Type B pancreatic cell (in vitro differentiated cells): Measurements from ENCODE around the gene DGLUCY. TPM values are rescaled to one million over a fixed set of nuclear protein-coding genes. Genes with fewer than 3 reads are reported as not detected.
"Not testable (repeated sequence)": the region's sequence is repeated elsewhere in the genome, so short reads cannot be mapped to it uniquely, and the experiment has no call there.

Experiments
- DNase-seq: peaks from one replicate; pipeline ENCODE4 v3.0.0; 2021; ENCODE audit warnings: mixed read lengths; ENCODE audit not compliant: unreplicated experiment; ENCODE audit errors: extremely low spot score
- H3K27ac Mint-ChIP-seq: 2 replicates; pipeline ENCODE4 v1.8.0; 2021; ENCODE audit warnings: mild to moderate bottlenecking, mixed read lengths
- H3K27me3 Mint-ChIP-seq: 2 replicates; pipeline ENCODE4 v1.8.0; 2021; ENCODE audit warnings: mixed read lengths
- H3K36me3 Mint-ChIP-seq: 2 replicates; pipeline ENCODE4 v1.8.0; 2021; ENCODE audit warnings: mixed read lengths
- H3K4me1 Mint-ChIP-seq: one replicate; pipeline ENCODE4 v1.8.0; 2021; ENCODE audit warnings: mixed read lengths; ENCODE audit not compliant: unreplicated experiment
- H3K4me3 Mint-ChIP-seq: 2 replicates; pipeline ENCODE4 v1.8.0; 2021; ENCODE audit warnings: mild to moderate bottlenecking, mixed read lengths
- H3K9me3 Mint-ChIP-seq: 2 replicates; pipeline ENCODE4 v1.8.0; 2021; ENCODE audit warnings: mixed read lengths
- CTCF ChIP-seq: fragments of 200-600 bp; sonication (generic); conservative IDR thresholded peaks from 2 replicates; pipeline ENCODE4 v1.5.0; 2021; ENCODE audit warnings: antibody characterized with exemption, mild to moderate bottlenecking
- total RNA-seq: library from RNA; stranded (reverse); gene quantifications from 2 replicates; pipeline ENCODE4 v1.2.1, GENCODE V29; 2021; ENCODE audit warnings: low replicate concordance

The DGLUCY gene
- total RNA-seq, 1 donor from 2014 or later: 37.5 TPM

DNA sequence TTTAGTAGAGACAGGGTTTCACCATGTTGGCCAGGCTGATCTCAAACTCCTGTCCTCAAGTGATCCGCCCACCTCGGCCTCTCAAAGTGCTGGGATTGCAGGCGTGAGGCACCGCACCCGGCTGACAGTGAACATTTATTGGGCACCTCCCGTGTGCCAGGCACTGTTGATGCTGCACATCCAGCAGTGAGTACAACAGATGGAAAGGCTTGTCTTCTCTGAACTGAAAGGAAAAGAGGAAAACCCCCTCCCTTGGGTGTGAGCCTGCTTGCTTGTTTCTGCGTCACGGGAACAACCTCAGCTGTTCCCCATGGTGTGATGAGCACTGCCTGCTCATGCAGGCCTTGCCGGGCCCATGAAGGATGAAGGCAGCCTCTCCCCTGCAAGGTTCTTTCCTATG lies 39.5 kb downstream of the DGLUCY start:
- DNase-seq: no peak
- no peak for TF ChIP-seq CTCF
- Mint-ChIP-seq H3K27me3 (no peaks in the 10 kb centered on the region), H3K27ac (no peak overlapping the region), H3K9me3 (no peaks in the 10 kb centered on the region), H3K4me1 (peaks cover 27% of the 10 kb centered on the region), H3K36me3 (peaks cover 5% of the 10 kb centered on the region), H3K4me3 (no peak overlapping the region)

- no peaks in the 10 kb centered on the region for H3K9me3 Mint-ChIP-seq
- peaks cover 11% of the 10 kb centered on the region for H3K36me3 Mint-ChIP-seq
- no peaks in the 10 kb centered on the region for H3K27me3 Mint-ChIP-seq
- peak overlapping the region; percentile 52 for H3K27ac Mint-ChIP-seq
- DNase-seq: no peak
- H3K4me3 Mint-ChIP-seq: no peak overlapping the region
- peaks cover 21% of the 10 kb centered on the region for H3K4me1 Mint-ChIP-seq
- TF ChIP-seq CTCF: no peak
Observed at GRCh38 chr14:91154851-91155625, 41.2 kb downstream of the DGLUCY start.

- TF ChIP-seq CTCF: peak; percentile 33
- peaks cover 21% of the 10 kb centered on the region for H3K4me1 Mint-ChIP-seq
- no peaks in the 10 kb centered on the region for H3K27me3 Mint-ChIP-seq
- no peak overlapping the region for H3K4me3 Mint-ChIP-seq
- no peaks in the 10 kb centered on the region for H3K9me3 Mint-ChIP-seq
- no peak for DNase-seq
- peak overlapping the region; percentile 52 for H3K27ac Mint-ChIP-seq
- H3K36me3 Mint-ChIP-seq: peaks cover 13% of the 10 kb centered on the region
Observed at GRCh38 chr14:91155626-91156089, 41.8 kb downstream of the DGLUCY start.

DNA sequence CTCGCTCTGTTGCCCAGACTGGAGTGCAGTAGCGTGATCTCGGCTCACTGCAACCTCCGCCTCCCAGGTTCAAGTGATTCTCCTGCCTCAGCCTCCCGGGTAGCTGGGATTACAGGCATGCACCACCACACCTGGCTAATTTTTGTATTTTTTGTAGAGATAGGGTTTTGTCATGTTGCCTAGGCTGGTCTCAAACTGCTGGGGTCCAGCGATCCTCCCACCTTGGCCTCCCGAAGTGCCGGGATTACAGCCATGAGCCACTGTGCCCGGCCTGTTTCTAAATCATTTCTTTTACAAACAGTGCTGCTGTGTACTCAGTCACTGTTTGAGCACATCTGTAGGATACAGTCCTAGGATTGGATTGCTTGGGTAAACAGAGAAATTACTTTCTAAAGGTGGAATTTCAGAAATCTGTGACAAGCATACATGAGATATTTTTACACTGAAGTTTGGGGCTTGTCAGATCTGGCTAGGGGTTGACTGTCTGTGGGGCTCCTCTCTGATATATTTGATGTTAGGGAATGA lies 42.3 kb downstream of the DGLUCY start:
- not testable (repeated sequence) for H3K27ac Mint-ChIP-seq

DNA sequence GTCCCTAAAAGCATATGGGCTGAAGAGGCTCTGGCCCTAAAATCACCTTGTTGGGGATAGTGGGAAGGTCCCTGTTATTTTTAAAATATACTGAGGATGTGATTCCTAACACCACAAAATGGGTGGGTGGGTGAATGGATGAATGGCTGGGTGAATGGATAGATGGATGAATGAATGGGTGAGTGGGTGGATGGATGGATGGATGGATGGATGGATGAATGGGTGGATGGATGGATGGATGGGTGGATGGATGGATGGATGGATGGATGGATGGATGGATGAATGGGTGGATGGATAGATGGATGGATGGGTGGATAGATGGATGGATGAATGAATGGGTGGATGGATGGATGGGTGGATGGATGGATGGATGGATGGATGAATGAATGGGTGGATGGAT lies 43.0 kb downstream of the DGLUCY start:
- peak overlapping the region; percentile 7 for H3K4me3 Mint-ChIP-seq
- peaks cover 16% of the 10 kb centered on the region for H3K36me3 Mint-ChIP-seq
- not testable (repeated sequence) for H3K9me3 Mint-ChIP-seq, H3K27ac Mint-ChIP-seq, DNase-seq, H3K27me3 Mint-ChIP-seq
- peaks cover 21% of the 10 kb centered on the region for H3K4me1 Mint-ChIP-seq

More for the DNA sequence above, 42.3 kb downstream of the DGLUCY start:
- Mint-ChIP-seq H3K4me1 (peaks cover 21% of the 10 kb centered on the region), H3K36me3 (peaks cover 12% of the 10 kb centered on the region)
- not testable (repeated sequence) for H3K9me3 Mint-ChIP-seq, DNase-seq, H3K27me3 Mint-ChIP-seq, H3K4me3 Mint-ChIP-seq

DNA sequence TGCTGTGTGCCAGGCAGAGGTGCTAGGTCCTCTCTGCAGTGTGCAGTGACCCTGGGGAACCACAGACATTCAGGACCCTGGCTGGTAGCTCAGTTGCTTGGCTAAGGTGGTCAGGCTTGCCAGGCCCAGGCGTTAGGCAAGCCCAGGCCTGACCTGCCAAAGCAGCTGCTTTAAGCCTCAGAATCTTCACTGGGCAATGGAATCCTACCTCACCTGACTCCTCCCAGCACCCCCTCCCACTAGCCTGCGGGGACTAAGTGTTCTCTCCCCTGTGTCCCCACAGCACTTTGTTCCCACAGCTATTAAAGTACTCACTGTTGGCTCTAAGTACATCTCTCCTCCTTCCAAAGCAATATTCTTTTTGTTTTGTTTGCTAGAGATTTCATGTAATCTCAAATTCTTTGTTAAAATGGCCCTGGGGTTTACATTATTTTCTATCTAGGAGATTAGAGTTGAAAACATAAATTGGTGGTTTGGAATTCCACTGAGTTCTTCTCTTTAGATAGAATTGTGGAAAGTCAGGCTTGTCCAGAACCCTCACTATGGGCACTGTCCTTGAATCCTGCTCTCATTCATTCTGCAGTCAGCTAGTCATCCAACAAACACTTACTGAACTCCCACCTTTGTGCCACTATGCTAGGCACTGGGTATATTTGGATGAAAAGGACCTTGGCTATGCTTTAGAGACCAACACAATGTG lies 44.4 kb downstream of the DGLUCY start:
- peaks cover 21% of the 10 kb centered on the region for H3K4me1 Mint-ChIP-seq
- H3K9me3 Mint-ChIP-seq: no peaks in the 10 kb centered on the region
- H3K4me3 Mint-ChIP-seq: no peak overlapping the region
- no peak for TF ChIP-seq CTCF
- peaks cover 16% of the 10 kb centered on the region for H3K36me3 Mint-ChIP-seq
- DNase-seq: no peak
- H3K27ac Mint-ChIP-seq: peak overlapping the region; percentile 59
- no peaks in the 10 kb centered on the region for H3K27me3 Mint-ChIP-seq
